DND-41 (cell line): Measurements from ENCODE around the gene CYP27B1.

Experiments used
- EZH2 ChIP-seq: IDR thresholded peaks from 3 replicates; pipeline ENCODE4 v1.6.1; 2012; ENCODE audit warnings: borderline replicate concordance, low read depth, mild to moderate bottlenecking, moderate library complexity, low read length, inconsistent platforms; ENCODE audit not compliant: severe bottlenecking
- TF ChIP-seq, protein P1 (sequence below): IDR thresholded peaks from 2 replicates; pipeline ENCODE4 v1.5.1; 2012; ENCODE audit warnings: borderline replicate concordance, low read length, moderate library complexity, mild to moderate bottlenecking; ENCODE audit not compliant: poor library complexity, severe bottlenecking; ENCODE audit errors: extremely low read depth

DNA sequence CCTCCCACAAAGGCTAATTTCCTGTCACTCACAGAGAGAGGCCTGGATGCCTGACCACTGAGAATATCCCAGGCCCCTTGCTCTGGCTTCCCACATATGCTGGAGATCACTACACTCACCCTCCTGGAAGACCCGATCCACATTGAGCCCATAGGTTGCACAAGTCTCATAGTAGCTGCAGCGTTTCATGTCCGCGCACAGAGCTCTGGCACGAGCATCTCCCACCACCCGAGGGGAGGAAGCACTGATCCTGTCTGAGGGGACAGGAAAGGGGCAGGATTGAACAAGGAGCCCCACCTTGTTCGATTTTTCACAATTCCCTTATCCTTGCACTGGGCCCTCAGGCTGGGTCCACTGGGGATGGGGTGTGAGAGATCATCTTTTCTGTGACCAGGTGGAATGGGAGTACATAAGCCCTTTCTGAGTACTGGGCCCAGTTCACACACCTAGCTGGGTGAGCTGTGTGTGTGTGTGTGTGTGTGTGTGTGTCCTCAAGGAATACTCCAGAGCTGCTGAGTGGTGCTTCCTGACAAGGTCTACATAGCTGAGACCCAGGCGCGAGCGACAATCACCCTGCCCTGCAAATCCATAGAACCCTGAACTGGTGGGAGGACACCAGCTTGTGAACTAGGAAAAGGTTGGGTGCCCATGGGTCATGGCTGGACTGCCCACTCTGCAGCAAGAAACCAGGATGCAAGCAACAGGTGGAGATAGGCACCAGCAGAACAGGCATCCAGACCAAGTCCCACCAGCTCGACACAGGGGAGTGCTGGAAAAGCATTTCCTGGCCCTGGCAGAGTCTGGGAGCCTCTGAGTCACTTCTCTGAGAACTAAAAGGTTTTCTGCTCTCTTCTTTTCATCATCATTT lies 33.9 kb downstream of the CYP27B1 start:
- TF ChIP-seq, protein P1, sequence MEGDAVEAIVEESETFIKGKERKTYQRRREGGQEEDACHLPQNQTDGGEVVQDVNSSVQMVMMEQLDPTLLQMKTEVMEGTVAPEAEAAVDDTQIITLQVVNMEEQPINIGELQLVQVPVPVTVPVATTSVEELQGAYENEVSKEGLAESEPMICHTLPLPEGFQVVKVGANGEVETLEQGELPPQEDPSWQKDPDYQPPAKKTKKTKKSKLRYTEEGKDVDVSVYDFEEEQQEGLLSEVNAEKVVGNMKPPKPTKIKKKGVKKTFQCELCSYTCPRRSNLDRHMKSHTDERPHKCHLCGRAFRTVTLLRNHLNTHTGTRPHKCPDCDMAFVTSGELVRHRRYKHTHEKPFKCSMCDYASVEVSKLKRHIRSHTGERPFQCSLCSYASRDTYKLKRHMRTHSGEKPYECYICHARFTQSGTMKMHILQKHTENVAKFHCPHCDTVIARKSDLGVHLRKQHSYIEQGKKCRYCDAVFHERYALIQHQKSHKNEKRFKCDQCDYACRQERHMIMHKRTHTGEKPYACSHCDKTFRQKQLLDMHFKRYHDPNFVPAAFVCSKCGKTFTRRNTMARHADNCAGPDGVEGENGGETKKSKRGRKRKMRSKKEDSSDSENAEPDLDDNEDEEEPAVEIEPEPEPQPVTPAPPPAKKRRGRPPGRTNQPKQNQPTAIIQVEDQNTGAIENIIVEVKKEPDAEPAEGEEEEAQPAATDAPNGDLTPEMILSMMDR, result no peak
- TF ChIP-seq EZH2, result no peak
